SK-N-MC (cell line): Measurements from ENCODE around the gene GBX1.

Experiments
- EZH2 ChIP-seq: fragments of 200-600 bp; sonication (generic); IDR thresholded peaks from one replicate; pipeline ENCODE4 v1.6.1; 2017; ENCODE audit warnings: antibody characterized with exemption
- POLR2AphosphoS5 ChIP-seq: IDR thresholded peaks from 2 replicates; pipeline ENCODE4 v1.6.1; 2012; ENCODE audit warnings: mild to moderate bottlenecking, low read depth, low read length, borderline replicate concordance

DNA sequence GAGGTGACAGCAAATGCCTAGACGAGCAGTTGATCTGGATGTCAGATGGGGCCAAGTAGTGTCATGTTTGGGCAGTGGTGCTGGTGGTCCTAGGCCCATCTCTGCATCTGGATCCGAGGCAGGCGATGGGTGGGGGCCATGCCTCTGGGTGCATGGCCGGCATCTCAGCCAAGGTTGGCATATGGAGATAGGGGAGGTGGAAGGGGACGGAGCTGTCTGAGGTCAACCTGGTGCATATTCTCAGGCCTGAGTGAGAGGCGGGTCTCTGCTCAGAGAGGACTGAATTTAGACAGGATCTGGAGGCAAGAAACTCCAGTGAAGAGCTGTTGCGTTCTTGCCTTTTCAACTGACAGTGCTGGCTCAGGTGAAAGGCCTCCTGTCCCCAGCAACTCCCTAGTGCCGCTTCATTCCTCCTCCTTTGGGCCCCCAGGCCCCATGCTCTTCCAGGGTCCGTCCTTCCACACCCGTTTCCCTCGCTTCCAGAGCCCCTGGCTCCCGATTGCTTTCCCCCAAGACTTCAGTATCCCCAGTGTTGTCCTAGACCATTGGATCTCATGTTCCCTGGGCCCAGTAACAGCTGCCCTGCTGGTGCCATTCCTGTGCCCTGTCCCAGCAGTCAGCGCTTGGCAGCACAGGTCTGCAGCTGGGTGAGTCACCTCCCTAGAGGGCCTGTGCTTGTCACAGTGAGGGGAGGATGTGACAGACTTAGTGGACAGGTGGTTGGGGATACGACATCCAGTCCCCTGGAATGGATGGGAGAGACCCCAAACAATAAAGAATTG lies 32.6 kb downstream of the GBX1 start:
- TF ChIP-seq POLR2AphosphoS5 (no peak), EZH2 (no peak)
